Measurements from ENCODE around the gene HBQ1.
"Not testable (repeated sequence)": the region's sequence is repeated elsewhere in the genome, so short reads cannot be mapped to it uniquely, and the experiment has no call there.

HBQ1 gene

GRCh38 chr16:152141-153128, 27.8 kb upstream of the HBQ1 start, which contains the start of gene HBZ:
Gene HBZ, plus strand, starts transcription at chr16:152644. Its CDS starts 266 bp downstream, at chr16:152910.
- H3K27ac ChIP-seq (ENCODE audit: low read depth, low read length): no peak within 1 kb of the TSS
- H4K20me1 ChIP-seq (ENCODE audit: control insufficient read depth, insufficient read depth, low read depth, low read length): no peaks in the 10 kb centered on the region
- no peak within 1 kb of the TSS for H3K4me2 ChIP-seq (ENCODE audit: low read length)
- no peaks in the 10 kb centered on the region for H3K9me3 ChIP-seq (ENCODE audit: control insufficient read depth, insufficient read depth, low read length)
- no peaks in the 10 kb centered on the region for H3K9me2 ChIP-seq (replicated peaks; ENCODE audit: control insufficient read depth, low read length)
- no peaks in the 10 kb centered on the region for H3K36me3 ChIP-seq (ENCODE audit: control insufficient read depth, low read length)
- H3K27me3 ChIP-seq (ENCODE audit: control insufficient read depth, low read length): peaks cover 12% of the 10 kb centered on the region; the same call in 1 of the 2 replicates
- no peaks in the 10 kb centered on the region for H3K79me2 ChIP-seq (ENCODE audit: control insufficient read depth, low read length)
- no peak for TF ChIP-seq EZH2phosphoT487 (IDR thresholded peaks at IDR 0.05; ENCODE audit: borderline replicate concordance, low read length)
- TF ChIP-seq CTCF (IDR thresholded peaks at IDR 0.05; ENCODE audit: low read depth, low read length, poor library complexity, severe bottlenecking): no peak
- no peaks in the 10 kb centered on the region for H3F3A ChIP-seq (ENCODE audit: control insufficient read depth, insufficient read depth)
- H3K4me1 ChIP-seq (ENCODE audit: control insufficient read depth, low read length): no peaks in the 10 kb centered on the region
- H3K4me3 ChIP-seq (ENCODE audit: low read length): no peak within 1 kb of the TSS

GRCh38 chr16:153129-153521, 27.1 kb upstream of the HBQ1 start:
- H3K27me3 ChIP-seq (ENCODE audit: control insufficient read depth, low read length): peaks cover 12% of the 10 kb centered on the region; the same call in 1 of the 2 replicates
- H3K79me2 ChIP-seq (ENCODE audit: control insufficient read depth, low read length): not testable (repeated sequence)

GRCh38 chr16:153550-154216, 26.6 kb upstream of the HBQ1 start:
- H3K27me3 ChIP-seq (ENCODE audit: control insufficient read depth, low read length): peaks cover 12% of the 10 kb centered on the region; the same call in 1 of the 2 replicates
- not testable (repeated sequence) for H3K4me1 ChIP-seq (ENCODE audit: control insufficient read depth, low read length); H3K9me2 ChIP-seq (replicated peaks; ENCODE audit: control insufficient read depth, low read length); H3F3A ChIP-seq (ENCODE audit: control insufficient read depth, insufficient read depth); H3K4me3 ChIP-seq (ENCODE audit: low read length); H3K4me2 ChIP-seq (ENCODE audit: low read length); H3K36me3 ChIP-seq (ENCODE audit: control insufficient read depth, low read length); H3K79me2 ChIP-seq (ENCODE audit: control insufficient read depth, low read length); H3K27ac ChIP-seq (ENCODE audit: low read depth, low read length); H4K20me1 ChIP-seq (ENCODE audit: control insufficient read depth, insufficient read depth, low read depth, low read length); H3K9me3 ChIP-seq (ENCODE audit: control insufficient read depth, insufficient read depth, low read length)

More at GRCh38 chr16:153129-153521, 27.1 kb upstream of the HBQ1 start:
- not testable (repeated sequence) for H3K4me2 ChIP-seq (ENCODE audit: low read length); H3K9me3 ChIP-seq (ENCODE audit: control insufficient read depth, insufficient read depth, low read length); H3K9me2 ChIP-seq (replicated peaks; ENCODE audit: control insufficient read depth, low read length); H3K27ac ChIP-seq (ENCODE audit: low read depth, low read length); H3F3A ChIP-seq (ENCODE audit: control insufficient read depth, insufficient read depth); H3K36me3 ChIP-seq (ENCODE audit: control insufficient read depth, low read length); H3K4me1 ChIP-seq (ENCODE audit: control insufficient read depth, low read length); H4K20me1 ChIP-seq (ENCODE audit: control insufficient read depth, insufficient read depth, low read depth, low read length); H3K4me3 ChIP-seq (ENCODE audit: low read length)

GRCh38 chr16:154217-155030, 25.8 kb upstream of the HBQ1 start:
- peaks cover 9% of the 10 kb centered on the region; the same call in 1 of the 2 replicates for H3K27me3 ChIP-seq (ENCODE audit: control insufficient read depth, low read length)
- H3K4me2 ChIP-seq (ENCODE audit: low read length): no peak overlapping the region
- H3K27ac ChIP-seq (ENCODE audit: low read depth, low read length): no peak overlapping the region
- H4K20me1 ChIP-seq (ENCODE audit: control insufficient read depth, insufficient read depth, low read depth, low read length): no peaks in the 10 kb centered on the region
- no peaks in the 10 kb centered on the region for H3F3A ChIP-seq (ENCODE audit: control insufficient read depth, insufficient read depth)
- H3K9me3 ChIP-seq (ENCODE audit: control insufficient read depth, insufficient read depth, low read length): no peaks in the 10 kb centered on the region
- no peaks in the 10 kb centered on the region for H3K9me2 ChIP-seq (replicated peaks; ENCODE audit: control insufficient read depth, low read length)
- H3K79me2 ChIP-seq (ENCODE audit: control insufficient read depth, low read length): no peaks in the 10 kb centered on the region
- peaks cover 7% of the 10 kb centered on the region for H3K4me1 ChIP-seq (ENCODE audit: control insufficient read depth, low read length)
- no peak overlapping the region for H3K4me3 ChIP-seq (ENCODE audit: low read length)
- no peaks in the 10 kb centered on the region for H3K36me3 ChIP-seq (ENCODE audit: control insufficient read depth, low read length)
- no peak for TF ChIP-seq EZH2phosphoT487 (IDR thresholded peaks at IDR 0.05; ENCODE audit: borderline replicate concordance, low read length)
- no peak for TF ChIP-seq CTCF (IDR thresholded peaks at IDR 0.05; ENCODE audit: low read depth, low read length, poor library complexity, severe bottlenecking)

Measured in DOHH2 (cell line).